GM12875 (cell line): Measurements from ENCODE around the gene HOXA1.

Experiments used
- H3K4me3 ChIP-seq: one replicate; pipeline ENCODE4 v1.5.1; 2011; ENCODE audit warnings: low read depth, low read length, control low read depth
- TF ChIP-seq, protein P1 (sequence below): IDR thresholded peaks from 2 replicates; pipeline ENCODE4 v1.5.1; 2011; ENCODE audit warnings: low read depth, mild to moderate bottlenecking, control low read depth, inconsistent platforms, low read length, moderate library complexity, borderline replicate concordance; ENCODE audit not compliant: insufficient read depth

Gene HOXA1

DNA sequence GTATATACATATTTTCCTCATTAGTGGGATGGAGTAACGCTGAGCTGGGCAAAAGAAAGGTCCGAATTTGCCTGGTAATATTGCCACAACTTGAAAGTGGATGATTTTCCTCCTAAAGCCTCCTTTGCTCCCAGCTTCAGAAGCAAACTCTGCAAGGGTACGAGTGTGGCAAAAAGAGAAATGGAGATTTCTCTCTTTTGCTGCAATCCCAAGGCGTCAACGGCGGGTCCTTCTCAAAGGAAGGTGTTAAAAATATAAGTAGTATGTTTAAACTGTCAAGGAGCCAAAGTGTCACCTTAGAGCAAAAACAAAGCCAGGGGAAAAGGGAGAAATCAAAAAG lies 19.1 kb upstream of the HOXA1 start:
- TF ChIP-seq, protein P1, sequence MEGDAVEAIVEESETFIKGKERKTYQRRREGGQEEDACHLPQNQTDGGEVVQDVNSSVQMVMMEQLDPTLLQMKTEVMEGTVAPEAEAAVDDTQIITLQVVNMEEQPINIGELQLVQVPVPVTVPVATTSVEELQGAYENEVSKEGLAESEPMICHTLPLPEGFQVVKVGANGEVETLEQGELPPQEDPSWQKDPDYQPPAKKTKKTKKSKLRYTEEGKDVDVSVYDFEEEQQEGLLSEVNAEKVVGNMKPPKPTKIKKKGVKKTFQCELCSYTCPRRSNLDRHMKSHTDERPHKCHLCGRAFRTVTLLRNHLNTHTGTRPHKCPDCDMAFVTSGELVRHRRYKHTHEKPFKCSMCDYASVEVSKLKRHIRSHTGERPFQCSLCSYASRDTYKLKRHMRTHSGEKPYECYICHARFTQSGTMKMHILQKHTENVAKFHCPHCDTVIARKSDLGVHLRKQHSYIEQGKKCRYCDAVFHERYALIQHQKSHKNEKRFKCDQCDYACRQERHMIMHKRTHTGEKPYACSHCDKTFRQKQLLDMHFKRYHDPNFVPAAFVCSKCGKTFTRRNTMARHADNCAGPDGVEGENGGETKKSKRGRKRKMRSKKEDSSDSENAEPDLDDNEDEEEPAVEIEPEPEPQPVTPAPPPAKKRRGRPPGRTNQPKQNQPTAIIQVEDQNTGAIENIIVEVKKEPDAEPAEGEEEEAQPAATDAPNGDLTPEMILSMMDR, result no peak
- no peak overlapping the region for H3K4me3 ChIP-seq

DNA sequence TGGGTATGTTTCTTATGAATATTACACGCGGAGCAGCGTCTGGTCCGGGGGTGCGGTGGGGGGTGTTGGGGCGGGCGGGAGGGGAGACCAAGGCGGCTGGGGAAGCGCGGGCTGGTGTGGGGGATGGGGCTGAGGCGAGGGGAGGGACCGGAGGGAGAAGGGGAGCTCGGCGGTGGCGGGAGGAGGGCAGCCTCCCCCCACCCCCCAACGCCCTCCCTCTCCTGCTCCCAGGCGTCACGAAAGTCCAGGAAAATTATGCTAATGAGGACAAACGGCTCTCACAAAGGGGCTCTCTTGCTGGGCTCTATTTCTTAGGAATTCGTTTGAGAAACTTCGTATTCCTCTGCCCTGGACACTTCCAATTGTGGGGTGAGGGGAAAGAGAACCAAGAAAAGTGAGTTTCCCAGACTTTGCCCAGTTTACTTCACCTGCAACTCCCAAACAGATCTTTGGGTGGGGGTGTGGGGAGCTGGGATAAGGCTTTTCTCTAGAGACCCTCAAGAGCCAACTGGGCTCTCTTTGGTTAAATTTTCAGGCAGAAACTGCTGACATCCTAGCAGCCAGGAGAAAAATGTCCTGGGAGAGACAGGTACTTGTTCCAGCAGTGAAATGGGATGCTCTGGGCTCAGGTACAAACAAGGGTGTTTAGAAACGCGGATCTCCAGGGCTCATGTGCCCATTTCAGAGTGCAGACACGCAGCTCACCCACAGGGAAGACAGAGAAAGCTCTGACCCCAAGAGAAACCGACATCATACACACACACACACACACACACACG lies 18.4 kb upstream of the HOXA1 start:
- TF ChIP-seq, protein P1, result no peak
- no peak overlapping the region for H3K4me3 ChIP-seq

DNA sequence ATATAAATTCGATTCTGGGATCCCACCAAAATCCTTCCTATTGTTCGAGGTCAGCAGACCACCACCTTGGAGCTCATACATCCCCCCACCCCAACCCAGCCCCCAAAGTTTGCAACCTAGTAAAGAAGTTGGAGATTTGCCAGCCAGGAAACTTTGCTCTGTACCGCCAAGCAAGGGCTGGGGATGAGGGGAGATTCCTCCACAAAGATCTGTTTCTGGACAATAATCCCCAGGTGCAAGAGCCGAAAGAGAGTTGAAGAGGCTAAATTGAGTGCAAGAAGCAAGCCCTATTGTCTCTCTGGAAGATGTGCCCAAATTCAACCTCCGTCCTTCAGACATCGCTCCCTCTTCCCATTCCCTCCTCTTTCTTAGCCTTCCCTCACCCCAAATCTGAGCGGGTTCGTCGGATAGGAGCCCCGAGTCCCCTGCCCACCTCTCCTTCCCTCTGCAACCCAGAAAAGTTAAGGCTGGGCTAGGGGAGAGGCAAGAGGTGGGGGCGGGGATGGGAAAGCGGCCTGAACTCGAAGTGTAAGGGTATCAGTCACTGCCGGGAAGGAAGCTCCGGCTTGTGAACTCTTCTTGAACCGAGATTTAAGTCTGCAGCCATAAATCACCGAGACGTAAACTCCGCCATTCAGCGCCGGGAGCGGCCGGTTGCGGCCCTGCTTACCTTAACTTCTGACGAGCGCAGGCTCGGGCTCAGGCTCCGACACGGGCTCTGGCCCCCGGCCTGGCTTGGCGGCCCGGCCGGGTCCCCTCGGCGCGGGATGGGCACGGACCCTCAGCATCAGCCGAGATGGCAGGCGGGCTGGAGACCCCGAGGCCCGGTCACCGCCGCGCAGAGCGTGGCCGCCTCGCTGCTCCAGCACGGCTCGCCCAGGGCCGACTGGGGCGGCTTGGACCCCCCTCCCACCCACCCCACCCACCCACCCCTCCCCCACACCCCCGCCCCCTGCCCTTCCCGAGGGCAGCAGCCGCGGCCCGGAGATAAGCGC lies 17.5 kb upstream of the HOXA1 start:
- no peak overlapping the region for H3K4me3 ChIP-seq
- TF ChIP-seq, protein P1, result no peak

DNA sequence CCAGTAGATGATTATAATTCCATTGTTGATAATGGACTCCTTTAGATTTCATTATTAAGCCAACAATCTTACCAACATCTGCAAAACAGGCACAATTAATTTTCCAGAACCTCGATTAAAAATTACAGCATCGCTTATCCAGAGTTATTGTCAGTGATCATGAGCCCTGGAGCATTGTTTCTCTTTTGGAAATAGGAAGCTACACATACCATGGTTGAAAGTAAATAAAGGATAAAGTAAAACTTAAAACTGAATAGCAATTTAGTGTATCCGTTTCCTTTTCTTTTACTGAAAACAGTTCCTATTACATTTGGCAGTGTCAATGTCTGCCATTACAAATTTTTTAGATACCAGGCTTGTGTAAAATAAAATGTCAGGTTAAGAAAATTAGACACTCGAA lies 16.6 kb upstream of the HOXA1 start:
- TF ChIP-seq, protein P1, result no peak
- no peak overlapping the region for H3K4me3 ChIP-seq

DNA sequence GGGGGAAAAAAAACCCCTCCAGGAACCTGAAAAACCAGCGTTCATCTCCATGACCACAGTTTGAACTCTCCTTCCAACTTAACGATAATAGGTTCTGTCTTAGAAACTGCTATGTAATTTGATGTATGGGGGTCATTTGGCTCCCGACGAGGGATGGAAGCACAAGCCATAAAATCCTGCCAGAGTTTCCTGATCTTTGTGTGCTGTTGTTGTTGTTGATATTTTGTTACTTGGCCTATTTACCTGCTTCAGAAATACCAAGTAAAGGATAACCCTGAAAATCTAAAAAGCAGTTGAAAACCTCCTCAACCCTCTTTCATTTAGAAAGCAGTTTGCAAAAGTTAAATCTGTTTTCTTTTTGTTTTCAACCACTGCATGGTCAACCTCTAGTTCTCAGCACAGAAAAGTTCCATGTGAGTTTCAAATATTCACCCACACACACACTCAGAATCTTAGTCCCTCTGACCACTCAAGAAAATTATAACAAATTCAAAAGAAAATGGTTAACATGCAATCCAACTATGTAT lies 16.0 kb upstream of the HOXA1 start:
- no peak overlapping the region for H3K4me3 ChIP-seq
- TF ChIP-seq, protein P1, result no peak

DNA sequence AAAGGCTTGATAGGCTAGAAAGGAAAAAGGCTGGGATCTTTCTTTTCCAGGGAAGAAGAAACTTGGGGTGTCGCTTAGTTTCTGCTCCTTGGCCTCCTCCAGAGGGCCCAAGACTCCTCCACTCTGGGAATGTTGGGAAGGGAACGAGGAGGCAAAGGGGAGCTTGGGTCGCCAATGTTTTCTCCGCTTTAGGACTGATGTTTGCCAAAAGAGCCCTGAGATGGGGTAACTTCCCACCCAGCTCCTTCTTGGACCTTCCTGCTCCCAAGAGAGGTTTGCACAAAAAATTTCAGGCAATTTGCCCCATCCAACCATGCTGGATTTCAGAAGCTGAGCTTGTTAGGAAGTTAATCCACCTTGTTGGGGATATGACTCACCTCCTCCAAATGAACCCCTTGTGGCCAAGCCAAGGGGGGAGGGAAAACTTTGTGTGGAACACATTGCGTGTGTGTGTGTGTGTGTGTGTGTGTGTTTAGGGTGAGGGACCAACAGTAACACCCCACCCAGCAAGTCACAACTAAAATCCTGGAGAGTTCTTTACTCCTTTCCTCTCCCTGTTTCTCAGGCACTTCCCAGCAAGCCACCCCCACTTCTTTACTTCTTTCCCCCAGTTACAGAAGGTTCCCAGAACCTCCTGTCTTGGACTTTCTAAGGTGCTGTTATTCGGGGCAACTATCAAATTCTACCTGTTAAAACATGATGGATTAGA lies 15.4 kb upstream of the HOXA1 start:
- TF ChIP-seq, protein P1, result no peak
- no peak overlapping the region for H3K4me3 ChIP-seq
